GM23338 (cell line): Measurements from ENCODE around the gene PLEKHG4B. TPM values are rescaled to one million over a fixed set of nuclear protein-coding genes. Genes with fewer than 3 reads are reported as not detected.

Source experiments
- ATAC-seq: fragments of 200-7000 bp; cut with Tn5 transposase; 3 replicates; pipeline ENCODE4 v1.9.1; 2020
- DNase-seq: peaks from one replicate; pipeline ENCODE4 v3.0.0-alpha.2; 2015; ENCODE audit warnings: low spot score
- H2AFZ ChIP-seq: fragments of 200-600 bp; sonication (generic); 2 replicates; pipeline ENCODE4 v1.8.0; 2016; ENCODE audit warnings: antibody characterized with exemption, mild to moderate bottlenecking, moderate library complexity
- H3F3A ChIP-seq: fragments of 200-600 bp; sonication (generic); replicated peaks from 2 replicates; pipeline ENCODE4 v1.8.0; 2017; ENCODE audit warnings: antibody characterized with exemption, mixed run types, low read depth
- H3K27ac ChIP-seq: fragments of 200-600 bp; sonication (generic); 2 replicates; pipeline ENCODE4 v1.6.1; 2016; ENCODE audit warnings: low read depth
- H3K27me3 ChIP-seq: fragments of 200-600 bp; sonication (generic); 2 replicates; pipeline ENCODE4 v1.8.0; 2016; ENCODE audit warnings: mild to moderate bottlenecking, mixed run types, moderate library complexity; ENCODE audit not compliant: insufficient read depth
- H3K36me3 ChIP-seq: fragments of 200-600 bp; sonication (generic); 2 replicates; pipeline ENCODE4 v1.8.0; 2016; ENCODE audit warnings: mild to moderate bottlenecking; ENCODE audit not compliant: insufficient read depth
- H3K4me1 ChIP-seq: fragments of 200-600 bp; sonication (generic); 2 replicates; pipeline ENCODE4 v1.8.0; 2016; ENCODE audit warnings: mild to moderate bottlenecking, moderate library complexity; ENCODE audit not compliant: insufficient read depth
- H3K4me2 ChIP-seq: fragments of 200-600 bp; sonication (generic); 2 replicates; pipeline ENCODE4 v1.7.1; 2017; ENCODE audit warnings: mixed run types
- H3K4me3 ChIP-seq: fragments of 200-600 bp; sonication (generic); 2 replicates; pipeline ENCODE4 v1.6.1; 2016; ENCODE audit warnings: mixed run types
- H3K79me2 ChIP-seq: fragments of 200-600 bp; sonication (generic); replicated peaks from 2 replicates; pipeline ENCODE4 v1.8.0; 2017; ENCODE audit warnings: mild to moderate bottlenecking; ENCODE audit not compliant: insufficient read depth
- H3K9me2 ChIP-seq: fragments of 200-600 bp; sonication (generic); 2 replicates; pipeline ENCODE4 v1.8.0; 2017; ENCODE audit not compliant: insufficient read depth
- H4K20me1 ChIP-seq: fragments of 200-600 bp; sonication (generic); replicated peaks from 2 replicates; pipeline ENCODE4 v1.8.0; 2017; ENCODE audit warnings: mild to moderate bottlenecking; ENCODE audit not compliant: insufficient read depth
- H3K27ac Mint-ChIP-seq: 2 replicates; pipeline ENCODE4 v1.8.0; 2020; ENCODE audit warnings: inconsistent platforms, mild to moderate bottlenecking, moderate library complexity, mixed read lengths
- H3K27me3 Mint-ChIP-seq: 3 replicates; pipeline ENCODE4 v1.8.0; 2022; ENCODE audit warnings: low read depth, mild to moderate bottlenecking, moderate library complexity, mixed read lengths, inconsistent platforms; ENCODE audit not compliant: insufficient read depth, poor library complexity
- H3K36me3 Mint-ChIP-seq: 3 replicates; pipeline ENCODE4 v1.8.0; 2021; ENCODE audit warnings: low read depth, mild to moderate bottlenecking, inconsistent platforms, moderate library complexity, mixed read lengths
- H3K4me1 Mint-ChIP-seq: 3 replicates; pipeline ENCODE4 v1.8.0; 2020; ENCODE audit warnings: mild to moderate bottlenecking, inconsistent platforms, mixed read lengths
- H3K4me3 Mint-ChIP-seq: 3 replicates; pipeline ENCODE4 v1.8.0; 2021; ENCODE audit warnings: moderate library complexity, mild to moderate bottlenecking, inconsistent platforms, mixed read lengths
- H3K9me3 Mint-ChIP-seq: 3 replicates; pipeline ENCODE4 v1.8.0; 2020; ENCODE audit warnings: moderate library complexity, mild to moderate bottlenecking, inconsistent platforms, mixed read lengths
- EZH2phosphoT487 ChIP-seq: fragments of 200-600 bp; sonication (generic); IDR thresholded peaks from one replicate; pipeline ENCODE4 v1.8.1; 2018; ENCODE audit warnings: antibody characterized with exemption; ENCODE audit not compliant: unreplicated experiment
- JUNB ChIP-seq: IDR thresholded peaks from one replicate; pipeline ENCODE4 v1.6.1; 2016; ENCODE audit warnings: antibody characterized with exemption; ENCODE audit not compliant: unreplicated experiment
- NANOG ChIP-seq: IDR thresholded peaks from 2 replicates; pipeline ENCODE4 v1.6.1; 2016; ENCODE audit warnings: antibody characterized with exemption, borderline replicate concordance
- STAT1 ChIP-seq: IDR thresholded peaks from one replicate; pipeline ENCODE4 v1.6.1; 2016; ENCODE audit warnings: antibody characterized with exemption; ENCODE audit not compliant: unreplicated experiment
- ZNF114 ChIP-seq: fragments of 250-450 bp; sonication (Bioruptor Pico); IDR thresholded peaks from 2 replicates; pipeline ENCODE4 v1.5.0; 2020; ENCODE audit warnings: mild to moderate bottlenecking, moderate library complexity
- polyA plus RNA-seq: library from polyadenylated mRNA; unstranded; fragments of >200 nt; fragmentation: Nextera tagmentation; extraction: Ambion mirVana; gene quantifications from 2 replicates; pipeline ENCODE4 v1.2.1, GENCODE V29; 2016
- total RNA-seq: library from RNA; depleted of rRNA; stranded (reverse); fragments of >200 nt; shearing (Covaris generic); gene quantifications from 2 replicates; pipeline ENCODE4 v1.2.3, GENCODE V29; 2014
- TF ChIP-seq, protein P1 (sequence below): IDR thresholded peaks from 2 replicates; pipeline ENCODE4 v1.6.1; 2016; ENCODE audit warnings: antibody characterized with exemption
- TF ChIP-seq, protein P2 (sequence below), 2 experiments: fragments of 200-600 bp in 1 of 2; sonication (generic) in 1 of 2; conservative IDR thresholded peaks; 2 replicates each; pipeline versions ENCODE4 v1.5.1 to v1.6.1; 2016 to 2017; ENCODE audit warnings: antibody characterized with exemption in 2 of 2, low read depth in 2 of 2, mild to moderate bottlenecking in 2 of 2, moderate library complexity in 1 of 2
- TF ChIP-seq, protein P3 (sequence below): IDR thresholded peaks from one replicate; pipeline ENCODE4 v1.6.1; 2018; ENCODE audit warnings: antibody characterized with exemption; ENCODE audit not compliant: unreplicated experiment
- TF ChIP-seq, protein P4 (sequence below): fragments of 250-450 bp; sonication (Bioruptor Pico); IDR thresholded peaks from 2 replicates; pipeline ENCODE4 v1.5.0; 2020; ENCODE audit warnings: mild to moderate bottlenecking, moderate library complexity

Gene PLEKHG4B
- total and polyA plus RNA-seq, 2 experiments from 2014 or later, result 33.5 to 54.8 TPM

DNA sequence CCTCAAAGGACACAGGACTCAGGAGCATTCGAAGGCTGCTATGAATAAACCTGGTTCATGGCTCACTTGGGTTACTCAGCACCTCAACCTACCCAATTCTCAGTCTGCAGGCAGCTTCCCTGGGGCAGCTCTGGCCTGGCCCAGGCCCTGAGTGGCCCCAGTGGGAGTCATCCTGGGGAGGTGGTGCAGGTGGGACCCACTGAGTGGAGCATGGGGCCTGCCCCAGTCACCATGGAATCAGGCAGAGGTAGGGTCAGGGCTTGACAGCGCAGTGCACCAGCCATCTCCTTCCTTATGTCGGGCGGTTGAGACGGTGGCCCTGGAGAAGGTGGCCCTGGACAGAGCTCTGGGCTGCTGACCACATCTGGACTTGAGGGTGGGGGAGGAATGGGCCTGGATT lies 19.2 kb downstream of the PLEKHG4B start:
- peaks cover 4% of the 10 kb centered on the region; the same call in 2 of the 3 replicates for H3K9me3 Mint-ChIP-seq
- H3K9me2 ChIP-seq, result no peaks in the 10 kb centered on the region
- no peak overlapping the region for H3K4me3 ChIP-seq
- no peak for ATAC-seq
- H3K79me2 ChIP-seq, result peaks cover 44% of the 10 kb centered on the region
- peaks cover 4% of the 10 kb centered on the region; the same call in 1 of the 2 replicates for H3K4me1 ChIP-seq
- H3K27me3 ChIP-seq, result no peaks in the 10 kb centered on the region
- peaks cover 12% of the 10 kb centered on the region for H3K4me1 Mint-ChIP-seq
- H3K4me2 ChIP-seq, result no peak overlapping the region
- H3K27ac Mint-ChIP-seq, result no peak overlapping the region
- H4K20me1 ChIP-seq, result peaks cover 31% of the 10 kb centered on the region
- DNase-seq, result no peak
- H3K36me3 Mint-ChIP-seq, result peaks cover 64% of the 10 kb centered on the region
- TF ChIP-seq, protein P1, sequence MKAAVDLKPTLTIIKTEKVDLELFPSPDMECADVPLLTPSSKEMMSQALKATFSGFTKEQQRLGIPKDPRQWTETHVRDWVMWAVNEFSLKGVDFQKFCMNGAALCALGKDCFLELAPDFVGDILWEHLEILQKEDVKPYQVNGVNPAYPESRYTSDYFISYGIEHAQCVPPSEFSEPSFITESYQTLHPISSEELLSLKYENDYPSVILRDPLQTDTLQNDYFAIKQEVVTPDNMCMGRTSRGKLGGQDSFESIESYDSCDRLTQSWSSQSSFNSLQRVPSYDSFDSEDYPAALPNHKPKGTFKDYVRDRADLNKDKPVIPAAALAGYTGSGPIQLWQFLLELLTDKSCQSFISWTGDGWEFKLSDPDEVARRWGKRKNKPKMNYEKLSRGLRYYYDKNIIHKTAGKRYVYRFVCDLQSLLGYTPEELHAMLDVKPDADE, result no peak
- TF ChIP-seq JUNB (no peak), EZH2phosphoT487 (no peak), NANOG (no peak), STAT1 (no peak), ZNF114 (no peak)
- TF ChIP-seq, protein P2, sequence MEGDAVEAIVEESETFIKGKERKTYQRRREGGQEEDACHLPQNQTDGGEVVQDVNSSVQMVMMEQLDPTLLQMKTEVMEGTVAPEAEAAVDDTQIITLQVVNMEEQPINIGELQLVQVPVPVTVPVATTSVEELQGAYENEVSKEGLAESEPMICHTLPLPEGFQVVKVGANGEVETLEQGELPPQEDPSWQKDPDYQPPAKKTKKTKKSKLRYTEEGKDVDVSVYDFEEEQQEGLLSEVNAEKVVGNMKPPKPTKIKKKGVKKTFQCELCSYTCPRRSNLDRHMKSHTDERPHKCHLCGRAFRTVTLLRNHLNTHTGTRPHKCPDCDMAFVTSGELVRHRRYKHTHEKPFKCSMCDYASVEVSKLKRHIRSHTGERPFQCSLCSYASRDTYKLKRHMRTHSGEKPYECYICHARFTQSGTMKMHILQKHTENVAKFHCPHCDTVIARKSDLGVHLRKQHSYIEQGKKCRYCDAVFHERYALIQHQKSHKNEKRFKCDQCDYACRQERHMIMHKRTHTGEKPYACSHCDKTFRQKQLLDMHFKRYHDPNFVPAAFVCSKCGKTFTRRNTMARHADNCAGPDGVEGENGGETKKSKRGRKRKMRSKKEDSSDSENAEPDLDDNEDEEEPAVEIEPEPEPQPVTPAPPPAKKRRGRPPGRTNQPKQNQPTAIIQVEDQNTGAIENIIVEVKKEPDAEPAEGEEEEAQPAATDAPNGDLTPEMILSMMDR (conservative IDR thresholded peaks at IDR 0.05; ENCODE audit: low read depth in 2 of 2), result no peak
- TF ChIP-seq, protein P3, sequence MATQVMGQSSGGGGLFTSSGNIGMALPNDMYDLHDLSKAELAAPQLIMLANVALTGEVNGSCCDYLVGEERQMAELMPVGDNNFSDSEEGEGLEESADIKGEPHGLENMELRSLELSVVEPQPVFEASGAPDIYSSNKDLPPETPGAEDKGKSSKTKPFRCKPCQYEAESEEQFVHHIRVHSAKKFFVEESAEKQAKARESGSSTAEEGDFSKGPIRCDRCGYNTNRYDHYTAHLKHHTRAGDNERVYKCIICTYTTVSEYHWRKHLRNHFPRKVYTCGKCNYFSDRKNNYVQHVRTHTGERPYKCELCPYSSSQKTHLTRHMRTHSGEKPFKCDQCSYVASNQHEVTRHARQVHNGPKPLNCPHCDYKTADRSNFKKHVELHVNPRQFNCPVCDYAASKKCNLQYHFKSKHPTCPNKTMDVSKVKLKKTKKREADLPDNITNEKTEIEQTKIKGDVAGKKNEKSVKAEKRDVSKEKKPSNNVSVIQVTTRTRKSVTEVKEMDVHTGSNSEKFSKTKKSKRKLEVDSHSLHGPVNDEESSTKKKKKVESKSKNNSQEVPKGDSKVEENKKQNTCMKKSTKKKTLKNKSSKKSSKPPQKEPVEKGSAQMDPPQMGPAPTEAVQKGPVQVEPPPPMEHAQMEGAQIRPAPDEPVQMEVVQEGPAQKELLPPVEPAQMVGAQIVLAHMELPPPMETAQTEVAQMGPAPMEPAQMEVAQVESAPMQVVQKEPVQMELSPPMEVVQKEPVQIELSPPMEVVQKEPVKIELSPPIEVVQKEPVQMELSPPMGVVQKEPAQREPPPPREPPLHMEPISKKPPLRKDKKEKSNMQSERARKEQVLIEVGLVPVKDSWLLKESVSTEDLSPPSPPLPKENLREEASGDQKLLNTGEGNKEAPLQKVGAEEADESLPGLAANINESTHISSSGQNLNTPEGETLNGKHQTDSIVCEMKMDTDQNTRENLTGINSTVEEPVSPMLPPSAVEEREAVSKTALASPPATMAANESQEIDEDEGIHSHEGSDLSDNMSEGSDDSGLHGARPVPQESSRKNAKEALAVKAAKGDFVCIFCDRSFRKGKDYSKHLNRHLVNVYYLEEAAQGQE, result no peak
- TF ChIP-seq, protein P4, sequence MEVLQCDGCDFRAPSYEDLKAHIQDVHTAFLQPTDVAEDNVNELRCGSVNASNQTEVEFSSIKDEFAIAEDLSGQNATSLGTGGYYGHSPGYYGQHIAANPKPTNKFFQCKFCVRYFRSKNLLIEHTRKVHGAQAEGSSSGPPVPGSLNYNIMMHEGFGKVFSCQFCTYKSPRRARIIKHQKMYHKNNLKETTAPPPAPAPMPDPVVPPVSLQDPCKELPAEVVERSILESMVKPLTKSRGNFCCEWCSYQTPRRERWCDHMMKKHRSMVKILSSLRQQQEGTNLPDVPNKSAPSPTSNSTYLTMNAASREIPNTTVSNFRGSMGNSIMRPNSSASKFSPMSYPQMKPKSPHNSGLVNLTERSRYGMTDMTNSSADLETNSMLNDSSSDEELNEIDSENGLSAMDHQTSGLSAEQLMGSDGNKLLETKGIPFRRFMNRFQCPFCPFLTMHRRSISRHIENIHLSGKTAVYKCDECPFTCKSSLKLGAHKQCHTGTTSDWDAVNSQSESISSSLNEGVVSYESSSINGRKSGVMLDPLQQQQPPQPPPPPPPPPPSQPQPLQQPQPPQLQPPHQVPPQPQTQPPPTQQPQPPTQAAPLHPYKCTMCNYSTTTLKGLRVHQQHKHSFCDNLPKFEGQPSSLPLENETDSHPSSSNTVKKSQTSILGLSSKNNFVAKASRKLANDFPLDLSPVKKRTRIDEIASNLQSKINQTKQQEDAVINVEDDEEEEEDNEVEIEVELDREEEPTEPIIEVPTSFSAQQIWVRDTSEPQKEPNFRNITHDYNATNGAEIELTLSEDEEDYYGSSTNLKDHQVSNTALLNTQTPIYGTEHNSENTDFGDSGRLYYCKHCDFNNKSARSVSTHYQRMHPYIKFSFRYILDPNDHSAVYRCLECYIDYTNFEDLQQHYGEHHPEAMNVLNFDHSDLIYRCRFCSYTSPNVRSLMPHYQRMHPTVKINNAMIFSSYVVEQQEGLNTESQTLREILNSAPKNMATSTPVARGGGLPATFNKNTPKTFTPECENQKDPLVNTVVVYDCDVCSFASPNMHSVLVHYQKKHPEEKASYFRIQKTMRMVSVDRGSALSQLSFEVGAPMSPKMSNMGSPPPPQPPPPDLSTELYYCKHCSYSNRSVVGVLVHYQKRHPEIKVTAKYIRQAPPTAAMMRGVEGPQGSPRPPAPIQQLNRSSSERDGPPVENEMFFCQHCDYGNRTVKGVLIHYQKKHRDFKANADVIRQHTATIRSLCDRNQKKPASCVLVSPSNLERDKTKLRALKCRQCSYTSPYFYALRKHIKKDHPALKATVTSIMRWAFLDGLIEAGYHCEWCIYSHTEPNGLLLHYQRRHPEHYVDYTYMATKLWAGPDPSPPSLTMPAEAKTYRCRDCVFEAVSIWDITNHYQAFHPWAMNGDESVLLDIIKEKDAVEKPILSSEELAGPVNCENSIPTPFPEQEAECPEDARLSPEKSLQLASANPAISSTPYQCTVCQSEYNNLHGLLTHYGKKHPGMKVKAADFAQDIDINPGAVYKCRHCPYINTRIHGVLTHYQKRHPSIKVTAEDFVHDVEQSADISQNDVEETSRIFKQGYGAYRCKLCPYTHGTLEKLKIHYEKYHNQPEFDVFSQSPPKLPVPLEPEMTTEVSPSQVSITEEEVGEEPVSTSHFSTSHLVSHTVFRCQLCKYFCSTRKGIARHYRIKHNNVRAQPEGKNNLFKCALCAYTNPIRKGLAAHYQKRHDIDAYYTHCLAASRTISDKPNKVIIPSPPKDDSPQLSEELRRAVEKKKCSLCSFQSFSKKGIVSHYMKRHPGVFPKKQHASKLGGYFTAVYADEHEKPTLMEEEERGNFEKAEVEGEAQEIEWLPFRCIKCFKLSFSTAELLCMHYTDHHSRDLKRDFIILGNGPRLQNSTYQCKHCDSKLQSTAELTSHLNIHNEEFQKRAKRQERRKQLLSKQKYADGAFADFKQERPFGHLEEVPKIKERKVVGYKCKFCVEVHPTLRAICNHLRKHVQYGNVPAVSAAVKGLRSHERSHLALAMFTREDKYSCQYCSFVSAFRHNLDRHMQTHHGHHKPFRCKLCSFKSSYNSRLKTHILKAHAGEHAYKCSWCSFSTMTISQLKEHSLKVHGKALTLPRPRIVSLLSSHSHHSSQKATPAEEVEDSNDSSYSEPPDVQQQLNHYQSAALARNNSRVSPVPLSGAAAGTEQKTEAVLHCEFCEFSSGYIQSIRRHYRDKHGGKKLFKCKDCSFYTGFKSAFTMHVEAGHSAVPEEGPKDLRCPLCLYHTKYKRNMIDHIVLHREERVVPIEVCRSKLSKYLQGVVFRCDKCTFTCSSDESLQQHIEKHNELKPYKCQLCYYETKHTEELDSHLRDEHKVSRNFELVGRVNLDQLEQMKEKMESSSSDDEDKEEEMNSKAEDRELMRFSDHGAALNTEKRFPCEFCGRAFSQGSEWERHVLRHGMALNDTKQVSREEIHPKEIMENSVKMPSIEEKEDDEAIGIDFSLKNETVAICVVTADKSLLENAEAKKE (CRISPR knock-in tag), result no peak
- peaks cover 29% of the 10 kb centered on the region for H3K36me3 ChIP-seq
- H3K27me3 Mint-ChIP-seq, result peaks cover 9% of the 10 kb centered on the region
- no peak overlapping the region; the same call in 1 of the 2 replicates for H3K27ac ChIP-seq
- H3K4me3 Mint-ChIP-seq, result no peak overlapping the region
- no peaks in the 10 kb centered on the region for H3F3A ChIP-seq
- no peak overlapping the region for H2AFZ ChIP-seq
